GM04504 (cell line): ENCODE results near the gene TMEM236.

ENCODE experiments used
- DNase-seq: peaks from one replicate; pipeline ENCODE4 v3.0.0-alpha.2; 2012; ENCODE audit warnings: low read depth

The TMEM236 gene

DNA sequence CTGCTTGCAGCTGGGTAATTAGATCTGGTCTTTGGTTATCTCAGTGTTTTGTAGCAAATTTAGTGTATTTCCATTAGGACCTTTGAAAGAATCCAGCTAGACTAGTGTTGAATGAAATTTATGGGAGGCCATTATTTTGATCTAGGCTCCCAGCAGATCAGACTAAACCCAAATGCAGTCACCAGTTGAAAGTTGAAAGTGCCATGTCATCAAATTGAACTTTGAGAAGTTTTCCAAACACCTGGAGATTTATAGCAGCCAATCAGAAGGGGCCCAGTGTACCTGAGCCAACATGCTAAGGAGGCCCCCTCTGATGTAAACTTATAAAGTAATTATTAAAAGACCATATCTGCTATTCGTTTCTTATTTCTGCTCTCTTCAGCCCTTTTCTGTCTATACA, 11.3 kb upstream of the TMEM236 start:
- no peak for DNase-seq

- no peak for DNase-seq
Observed at GRCh38 chr10:17742918-17743317, 9.1 kb upstream of the TMEM236 start.

- no peak for DNase-seq
Observed at GRCh38 chr10:17743437-17743836, 8.6 kb upstream of the TMEM236 start.

- no peak for DNase-seq
Observed at GRCh38 chr10:17744341-17744861, 7.6 kb upstream of the TMEM236 start.

- no peak for DNase-seq
Observed at GRCh38 chr10:17747883-17748550, 4.0 kb upstream of the TMEM236 start.

GRCh38 chr10:17749890-17750289, 2.1 kb upstream of the TMEM236 start:
- DNase-seq: no peak

DNA sequence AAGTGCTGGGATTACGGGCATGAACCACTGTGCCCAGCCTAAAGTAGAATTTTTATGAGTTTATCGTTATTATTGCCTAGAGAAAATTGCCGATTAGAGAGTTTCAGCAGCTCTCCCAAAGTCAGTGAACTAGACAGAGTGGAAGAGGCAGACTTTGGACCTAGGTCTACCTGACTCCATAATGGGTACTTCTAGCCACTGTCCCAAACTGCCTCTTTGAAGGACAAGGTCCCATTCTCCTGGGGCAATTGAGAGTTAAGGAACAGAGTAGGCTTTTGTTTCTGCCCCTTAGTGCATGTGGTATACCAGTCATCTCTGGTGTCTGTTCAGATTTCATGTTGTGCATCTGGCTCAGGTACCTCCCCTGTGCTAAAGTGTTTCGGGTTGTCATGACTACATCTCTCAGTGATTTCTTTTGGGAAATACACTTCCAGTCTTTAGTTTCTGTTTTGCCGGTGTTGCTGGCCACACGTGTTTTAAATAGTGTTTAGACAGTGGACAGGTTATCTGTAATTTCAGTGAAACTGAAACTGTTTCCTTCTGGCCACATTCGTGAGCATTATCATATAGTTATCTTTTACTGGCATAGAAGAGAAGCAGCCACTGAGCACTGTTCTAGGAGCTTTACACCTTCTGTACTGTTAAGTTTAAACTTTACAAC, 4.7 kb downstream of the TMEM236 start:
- no peak for DNase-seq

GRCh38 chr10:17758200-17758599, 6.2 kb downstream of the TMEM236 start:
- no peak for DNase-seq

DNA sequence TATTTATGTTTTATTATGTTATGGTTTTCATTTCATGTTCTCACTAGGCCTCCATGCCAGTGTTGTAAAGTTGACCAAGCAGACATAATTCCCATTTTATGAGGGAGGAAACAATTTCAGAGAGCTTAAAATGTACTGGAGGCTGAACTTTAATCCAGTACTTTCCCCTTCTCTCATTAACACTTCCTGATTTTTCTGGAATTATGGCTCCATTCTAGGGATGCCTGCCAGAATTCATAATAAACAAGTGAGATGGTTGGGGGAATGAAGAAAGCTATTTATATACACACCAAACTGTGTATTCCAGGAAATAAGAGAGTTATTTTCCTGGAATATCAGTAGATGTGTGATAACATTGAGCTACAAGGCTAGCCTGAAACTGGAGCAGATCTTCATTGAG, 6.9 kb downstream of the TMEM236 start:
- no peak for DNase-seq

- DNase-seq: no peak
Observed at GRCh38 chr10:17764142-17764541, 12.1 kb downstream of the TMEM236 start.

DNA sequence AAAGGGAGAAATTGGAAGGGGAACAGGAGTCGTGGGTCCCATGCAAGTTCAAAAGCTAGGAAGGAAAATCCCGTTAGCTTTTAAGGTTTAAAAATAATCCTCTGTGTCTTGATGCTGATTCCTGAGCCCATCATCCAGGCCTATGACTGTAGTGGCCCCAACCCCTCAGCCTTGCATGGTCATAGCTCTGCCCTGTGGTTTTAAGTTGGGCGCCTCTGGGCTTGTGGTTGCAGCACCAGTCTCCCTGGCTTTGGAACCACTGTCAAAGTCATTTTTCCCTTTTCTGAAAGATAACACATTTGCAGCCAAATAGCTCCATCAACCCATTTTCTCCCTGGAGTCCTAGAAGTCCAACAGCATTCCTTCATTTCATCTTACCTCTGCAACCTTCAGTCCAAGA, 13.6 kb downstream of the TMEM236 start:
- no peak for DNase-seq

GRCh38 chr10:17766731-17767130, 14.7 kb downstream of the TMEM236 start:
- no peak for DNase-seq

GRCh38 chr10:17768496-17768895, 16.5 kb downstream of the TMEM236 start:
- DNase-seq: no peak

- no peak for DNase-seq
Observed at GRCh38 chr10:17768957-17769356, 17.0 kb downstream of the TMEM236 start.

DNA sequence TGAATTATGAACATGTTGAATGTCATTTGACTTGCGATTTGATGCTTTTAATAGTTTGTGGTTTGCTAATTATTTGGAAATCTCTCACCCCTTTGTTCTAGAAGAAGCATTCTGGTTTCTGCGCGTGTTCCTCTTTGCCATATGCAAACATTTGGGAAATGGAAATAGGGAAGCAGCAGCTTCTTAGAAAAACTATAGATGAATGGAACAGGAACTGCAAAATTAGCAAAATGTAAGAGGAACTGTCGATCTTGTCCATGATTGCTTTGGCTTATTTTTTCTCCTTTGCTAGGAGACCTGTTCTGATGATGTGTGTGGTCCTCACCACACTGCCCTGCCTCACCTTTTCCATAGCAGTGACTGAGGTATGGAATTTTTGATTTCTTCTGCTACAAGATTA, 19.0 kb downstream of the TMEM236 start:
- DNase-seq: no peak

DNA sequence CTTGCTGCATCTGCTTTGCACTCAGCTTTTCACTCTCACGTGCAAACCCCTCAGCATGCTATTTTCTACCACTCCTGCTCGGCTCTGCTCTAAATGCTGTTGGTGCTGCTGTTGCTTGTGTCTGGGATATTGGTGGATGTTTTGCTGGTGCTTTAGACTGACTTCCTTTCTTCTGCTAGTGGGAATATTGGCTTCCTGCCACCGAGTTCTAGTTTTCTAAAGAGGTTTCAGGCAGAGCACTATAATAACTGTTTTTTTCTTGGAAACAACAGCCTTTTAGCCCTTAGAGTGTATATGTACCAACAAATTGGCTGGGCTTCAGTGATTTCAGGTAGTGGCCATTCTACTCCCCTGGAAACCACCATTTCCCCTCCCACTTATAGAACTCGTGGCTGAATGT, 27.8 kb downstream of the TMEM236 start:
- no peak for DNase-seq

DNA sequence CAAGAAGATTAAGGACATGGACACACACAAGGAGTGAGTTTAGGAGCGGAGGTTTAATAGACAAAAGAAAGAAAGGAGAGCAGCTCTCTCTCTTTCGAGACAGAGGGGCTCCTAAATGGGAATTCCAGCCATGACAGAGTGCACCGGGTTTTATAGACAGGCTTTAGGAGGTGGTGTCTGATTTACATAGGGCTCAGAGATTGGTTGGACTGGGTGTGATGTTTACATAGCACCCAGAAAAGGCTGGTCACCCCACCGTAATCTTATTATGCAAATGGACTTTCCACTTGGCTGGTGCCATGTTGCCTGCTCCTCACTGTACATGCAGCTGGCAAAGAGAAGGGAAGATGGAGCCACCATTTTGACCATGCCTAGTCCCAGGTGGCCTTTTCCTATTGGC, 28.7 kb downstream of the TMEM236 start:
- no peak for DNase-seq

GRCh38 chr10:17781856-17782255, 29.9 kb downstream of the TMEM236 start:
- DNase-seq: no peak

- peak; percentile 65 for DNase-seq
Observed at GRCh38 chr10:17782921-17783665, 31.1 kb downstream of the TMEM236 start.

- no peak for DNase-seq
Observed at GRCh38 chr10:17783751-17784150, 31.8 kb downstream of the TMEM236 start.

- no peak for DNase-seq
Observed at GRCh38 chr10:17784688-17785087, 32.7 kb downstream of the TMEM236 start.

DNA sequence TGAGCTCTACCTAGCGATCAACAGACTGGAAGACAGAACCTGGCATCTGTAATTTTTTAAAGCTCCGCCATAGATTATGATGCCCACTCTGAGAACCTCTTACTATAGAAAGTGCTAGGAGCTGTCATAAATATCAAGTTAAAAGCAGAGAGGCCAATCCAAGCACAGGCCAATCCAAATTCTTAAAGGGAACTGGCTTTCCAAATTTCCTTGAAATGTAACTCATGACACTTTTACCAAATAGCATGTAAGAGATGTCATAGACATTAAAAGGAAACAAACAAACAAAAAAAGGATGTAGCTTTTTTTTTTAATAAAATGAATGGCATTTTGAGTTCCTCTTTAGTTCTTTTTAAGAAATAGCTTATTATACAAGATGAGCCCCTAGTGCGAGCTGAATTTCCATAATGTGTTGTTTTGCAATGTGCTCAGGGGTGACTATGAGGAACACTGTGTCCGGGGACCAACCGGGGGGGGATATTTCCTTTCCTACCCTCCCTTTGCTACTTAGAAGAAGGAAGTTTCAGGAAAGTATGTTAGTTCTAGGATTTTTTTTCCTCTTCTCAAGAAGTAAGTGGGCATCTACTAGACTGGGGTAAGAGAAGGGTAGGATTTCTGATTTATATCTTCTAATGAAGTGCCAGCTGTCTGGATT, 33.4 kb downstream of the TMEM236 start:
- DNase-seq: no peak
